DOHH2 (cell line): ENCODE data around the gene CTSE.
"Not testable (repeated sequence)": the region's sequence is repeated elsewhere in the genome, so short reads cannot be mapped to it uniquely, and the experiment has no call there.

Experiments
- H3F3A ChIP-seq: fragments of 200-600 bp; sonication (generic), shearing (Covaris generic); 2 replicates; pipeline ENCODE4 v1.6.0; 2016; ENCODE audit warnings: antibody characterized with exemption, mild to moderate bottlenecking; ENCODE audit not compliant: control insufficient read depth, insufficient read depth
- H3K27ac ChIP-seq: fragments of 200-600 bp; sonication (generic); 2 replicates; pipeline ENCODE4 v1.5.1; 2014; ENCODE audit warnings: low read depth, mild to moderate bottlenecking, low read length, moderate library complexity
- H3K27me3 ChIP-seq: fragments of 200-600 bp; sonication (generic); 2 replicates; pipeline ENCODE4 v1.6.1; 2014; ENCODE audit warnings: mild to moderate bottlenecking, low read length, mixed read lengths; ENCODE audit not compliant: control insufficient read depth
- H3K36me3 ChIP-seq: fragments of 200-600 bp; sonication (generic); 2 replicates; pipeline ENCODE4 v1.6.1; 2014; ENCODE audit warnings: mild to moderate bottlenecking, low read length, moderate library complexity, mixed read lengths; ENCODE audit not compliant: control insufficient read depth
- H3K4me1 ChIP-seq: fragments of 200-600 bp; sonication (generic); 2 replicates; pipeline ENCODE4 v1.6.1; 2014; ENCODE audit warnings: mild to moderate bottlenecking, low read length, mixed read lengths; ENCODE audit not compliant: control insufficient read depth
- H3K4me2 ChIP-seq: fragments of 200-600 bp; sonication (generic); 2 replicates; pipeline ENCODE4 v1.6.0; 2014; ENCODE audit warnings: mild to moderate bottlenecking, low read length, moderate library complexity
- H3K4me3 ChIP-seq: fragments of 200-600 bp; sonication (generic); 2 replicates; pipeline ENCODE4 v1.5.1; 2014; ENCODE audit warnings: mild to moderate bottlenecking, low read length, mixed read lengths
- H3K79me2 ChIP-seq: fragments of 200-600 bp; sonication (generic); 2 replicates; pipeline ENCODE4 v1.6.1; 2014; ENCODE audit warnings: mild to moderate bottlenecking, low read length, mixed read lengths; ENCODE audit not compliant: control insufficient read depth
- H3K9me2 ChIP-seq: fragments of 200-600 bp; sonication (generic); replicated peaks from 2 replicates; pipeline ENCODE4 v1.6.1; 2014; ENCODE audit warnings: mild to moderate bottlenecking, low read length, mixed read lengths; ENCODE audit not compliant: control insufficient read depth
- H3K9me3 ChIP-seq: fragments of 200-600 bp; sonication (generic); 2 replicates; pipeline ENCODE4 v1.6.1; 2014; ENCODE audit warnings: antibody characterized with exemption, low read length, mixed read lengths; ENCODE audit not compliant: control insufficient read depth, insufficient read depth
- H4K20me1 ChIP-seq: fragments of 200-600 bp; sonication (generic); 2 replicates; pipeline ENCODE4 v1.6.0; 2014; ENCODE audit warnings: low read depth, mild to moderate bottlenecking, antibody characterized with exemption, low read length, moderate library complexity; ENCODE audit not compliant: control insufficient read depth, insufficient read depth
- CTCF ChIP-seq: fragments of 200-600 bp; sonication (generic); IDR thresholded peaks from one replicate; pipeline ENCODE4 v1.5.1; 2014; ENCODE audit warnings: antibody characterized with exemption, mild to moderate bottlenecking, low read depth, low read length; ENCODE audit not compliant: poor library complexity, severe bottlenecking
- EZH2phosphoT487 ChIP-seq: fragments of 200-600 bp; sonication (generic); IDR thresholded peaks from 2 replicates; pipeline ENCODE4 v1.6.1; 2017; ENCODE audit warnings: borderline replicate concordance, mild to moderate bottlenecking, antibody characterized with exemption, low read length, moderate library complexity, mixed read lengths

CTSE gene

GRCh38 chr1:206052231-206052865 lies 28.7 kb upstream of the CTSE start:
- H3K27me3 ChIP-seq, result not testable (repeated sequence)
- H3K4me2 ChIP-seq, result peak overlapping the region; percentile 93

GRCh38 chr1:206050655-206051235 lies 27.1 kb upstream of the CTSE start:
- Histone ChIP-seq H3K4me3 (peak overlapping the region; percentile 60), H3K27ac (peak overlapping the region; percentile 92), H3K4me1 (peaks cover 86% of the 10 kb centered on the region), H3F3A (peaks cover 39% of the 10 kb centered on the region), H3K36me3 (peaks cover 21% of the 10 kb centered on the region), H3K9me2 (no peaks in the 10 kb centered on the region), H3K9me3 (no peaks in the 10 kb centered on the region), H4K20me1 (no peaks in the 10 kb centered on the region), H3K27me3 (no peaks in the 10 kb centered on the region), H3K79me2 (peaks cover 35% of the 10 kb centered on the region), H3K4me2 (peak overlapping the region; percentile 70)
- TF ChIP-seq EZH2phosphoT487 (no peak), CTCF (peak; percentile 55)

More at GRCh38 chr1:206052231-206052865, 28.7 kb upstream of the CTSE start:
- H3K9me3 ChIP-seq, H3K9me2 ChIP-seq, H4K20me1 ChIP-seq: not testable (repeated sequence)
- peak overlapping the region; percentile 92 for H3K4me3 ChIP-seq
- H3F3A ChIP-seq, result peaks cover 33% of the 10 kb centered on the region
- H3K27ac ChIP-seq, result peak overlapping the region; percentile 92
- peaks cover 51% of the 10 kb centered on the region for H3K79me2 ChIP-seq
- peaks cover 37% of the 10 kb centered on the region for H3K36me3 ChIP-seq
- H3K4me1 ChIP-seq, result peaks cover 86% of the 10 kb centered on the region

- Histone ChIP-seq H4K20me1 (no peaks in the 10 kb centered on the region), H3F3A (peaks cover 40% of the 10 kb centered on the region), H3K27ac (peak overlapping the region; percentile 92), H3K9me2 (no peaks in the 10 kb centered on the region), H3K4me2 (peak overlapping the region; percentile 70), H3K9me3 (no peaks in the 10 kb centered on the region), H3K79me2 (peaks cover 29% of the 10 kb centered on the region), H3K4me3 (peak overlapping the region; percentile 37), H3K27me3 (no peaks in the 10 kb centered on the region), H3K36me3 (peaks cover 14% of the 10 kb centered on the region), H3K4me1 (peaks cover 81% of the 10 kb centered on the region)
- TF ChIP-seq EZH2phosphoT487 (no peak), CTCF (no peak)
Measured at GRCh38 chr1:206049919-206050600, 26.4 kb upstream of the CTSE start.

- no peaks in the 10 kb centered on the region for H4K20me1 ChIP-seq
- H3K4me3 ChIP-seq, result no peak overlapping the region
- H3F3A ChIP-seq, result peaks cover 40% of the 10 kb centered on the region
- H3K4me2 ChIP-seq, result peak overlapping the region; percentile 11; the same call in 1 of the 2 replicates
- peaks cover 14% of the 10 kb centered on the region for H3K36me3 ChIP-seq
- TF ChIP-seq EZH2phosphoT487, result no peak
- no peak for TF ChIP-seq CTCF
- peaks cover 21% of the 10 kb centered on the region for H3K79me2 ChIP-seq
- no peaks in the 10 kb centered on the region for H3K9me2 ChIP-seq
- H3K27ac ChIP-seq, result peak overlapping the region; percentile 92; the same call in 1 of the 2 replicates
- H3K27me3 ChIP-seq, result no peaks in the 10 kb centered on the region
- H3K9me3 ChIP-seq, result no peaks in the 10 kb centered on the region
- peaks cover 88% of the 10 kb centered on the region for H3K4me1 ChIP-seq
Measured at GRCh38 chr1:206049293-206049692, 25.6 kb upstream of the CTSE start.
